ENCODE results near the gene THUMPD1. TPM values are rescaled to one million over a fixed set of nuclear protein-coding genes. Genes with fewer than 3 reads are reported as not detected.
A peak's percentile ranks its signal among the peaks of the same experiment; 100 is the strongest.

The THUMPD1 gene
- total RNA-seq, 4 donors from 2014 or later: 54.0 to 102 (median 84.0) TPM

DNA sequence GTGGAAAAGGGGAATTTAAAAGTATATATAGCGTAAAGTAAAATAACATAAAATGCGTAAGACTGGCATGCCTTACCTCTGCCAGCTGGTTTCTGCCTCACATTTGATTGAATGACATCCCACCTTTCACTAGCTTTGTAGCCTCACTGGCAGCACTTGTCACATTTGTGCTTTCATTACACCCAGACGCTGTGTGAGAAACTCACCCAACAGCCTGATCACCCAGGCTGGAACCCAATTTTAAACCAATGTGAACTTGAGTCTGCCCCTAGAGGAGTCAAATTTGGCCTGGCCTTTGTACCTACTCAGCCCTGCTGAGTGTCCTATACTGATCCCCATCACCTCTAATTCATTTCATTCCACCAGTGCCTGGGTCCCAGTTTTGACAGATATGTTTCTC is 4.8 kb upstream of the THUMPD1 start:
- Histone ChIP-seq H3K4me3 (no peak overlapping the region), H3K27ac (replicated peaks in 1 of 4) (no peak overlapping the region), H3K9me3 (peaks cover 0 to 4% (median 0%) of the 10 kb centered on the region in 4 donors), H3K36me3 (no peaks in the 10 kb centered on the region), H3K4me1 (peaks cover 0 to 7% (median 5%) of the 10 kb centered on the region in 4 donors), H3K27me3 (no peaks in the 10 kb centered on the region)
- WGBS: 96% methylated on average over 3 of the region's 3 CpGs
- TF ChIP-seq POLR2AphosphoS5 (IDR thresholded peaks at IDR 0.05) (no peak), POLR2A (IDR thresholded peaks at IDR 0.05; ENCODE audit: low read depth) (no peak), EP300 (IDR thresholded peaks at IDR 0.05) (no peak)
- TF ChIP-seq, protein P1, sequence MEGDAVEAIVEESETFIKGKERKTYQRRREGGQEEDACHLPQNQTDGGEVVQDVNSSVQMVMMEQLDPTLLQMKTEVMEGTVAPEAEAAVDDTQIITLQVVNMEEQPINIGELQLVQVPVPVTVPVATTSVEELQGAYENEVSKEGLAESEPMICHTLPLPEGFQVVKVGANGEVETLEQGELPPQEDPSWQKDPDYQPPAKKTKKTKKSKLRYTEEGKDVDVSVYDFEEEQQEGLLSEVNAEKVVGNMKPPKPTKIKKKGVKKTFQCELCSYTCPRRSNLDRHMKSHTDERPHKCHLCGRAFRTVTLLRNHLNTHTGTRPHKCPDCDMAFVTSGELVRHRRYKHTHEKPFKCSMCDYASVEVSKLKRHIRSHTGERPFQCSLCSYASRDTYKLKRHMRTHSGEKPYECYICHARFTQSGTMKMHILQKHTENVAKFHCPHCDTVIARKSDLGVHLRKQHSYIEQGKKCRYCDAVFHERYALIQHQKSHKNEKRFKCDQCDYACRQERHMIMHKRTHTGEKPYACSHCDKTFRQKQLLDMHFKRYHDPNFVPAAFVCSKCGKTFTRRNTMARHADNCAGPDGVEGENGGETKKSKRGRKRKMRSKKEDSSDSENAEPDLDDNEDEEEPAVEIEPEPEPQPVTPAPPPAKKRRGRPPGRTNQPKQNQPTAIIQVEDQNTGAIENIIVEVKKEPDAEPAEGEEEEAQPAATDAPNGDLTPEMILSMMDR (IDR thresholded peaks at IDR 0.05): no peak
- intact Hi-C loops (cut with DNase I): no loop called here
- peak; percentile 47 for DNase-seq (ENCODE audit: extremely low spot score)

DNA sequence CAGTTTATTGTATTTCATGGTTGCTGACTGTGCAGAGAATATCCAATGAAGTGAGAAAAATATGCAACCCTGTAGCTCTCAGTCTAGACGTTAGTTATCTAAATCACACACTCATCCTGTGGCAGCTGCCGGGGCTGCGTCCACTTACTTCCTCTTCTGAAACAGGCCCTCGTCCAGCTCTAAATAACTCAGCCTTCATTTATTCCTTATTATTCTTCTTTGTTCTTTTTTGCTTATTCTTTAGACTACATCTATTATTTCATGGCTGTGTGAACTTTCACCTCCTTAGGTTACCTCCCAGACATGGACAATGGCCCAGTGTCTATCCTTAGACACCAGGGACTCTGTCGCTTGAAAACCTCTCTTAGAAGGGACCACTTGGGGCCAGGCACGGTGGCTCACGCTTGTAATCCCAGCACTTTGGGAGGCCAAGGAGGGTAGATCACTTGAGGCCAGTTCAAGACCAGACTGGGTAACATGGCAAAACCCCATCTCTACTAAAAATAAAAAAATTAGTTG is 3.4 kb upstream of the THUMPD1 start:
- TF ChIP-seq, protein P1 (IDR thresholded peaks at IDR 0.05): no peak
- TF ChIP-seq POLR2AphosphoS5 (IDR thresholded peaks at IDR 0.05): no peak
- no peak for TF ChIP-seq EP300 (IDR thresholded peaks at IDR 0.05)
- no peak for TF ChIP-seq POLR2A (IDR thresholded peaks at IDR 0.05; ENCODE audit: low read depth)
- Histone ChIP-seq H3K9me3 (peaks cover 0 to 4% (median 0%) of the 10 kb centered on the region in 4 donors), H3K4me1 (peaks cover 6 to 14% (median 14%) of the 10 kb centered on the region in 4 donors), H3K4me3 (no peak overlapping the region), H3K27me3 (no peaks in the 10 kb centered on the region), H3K36me3 (no peaks in the 10 kb centered on the region), H3K27ac (replicated peaks in 1 of 4) (no peak overlapping the region)
- 62% methylated on average over 7 of the region's 7 CpGs for WGBS
- peak; percentile 45 for DNase-seq (ENCODE audit: extremely low spot score)
- intact Hi-C loops (cut with DNase I): no loop called here

DNA sequence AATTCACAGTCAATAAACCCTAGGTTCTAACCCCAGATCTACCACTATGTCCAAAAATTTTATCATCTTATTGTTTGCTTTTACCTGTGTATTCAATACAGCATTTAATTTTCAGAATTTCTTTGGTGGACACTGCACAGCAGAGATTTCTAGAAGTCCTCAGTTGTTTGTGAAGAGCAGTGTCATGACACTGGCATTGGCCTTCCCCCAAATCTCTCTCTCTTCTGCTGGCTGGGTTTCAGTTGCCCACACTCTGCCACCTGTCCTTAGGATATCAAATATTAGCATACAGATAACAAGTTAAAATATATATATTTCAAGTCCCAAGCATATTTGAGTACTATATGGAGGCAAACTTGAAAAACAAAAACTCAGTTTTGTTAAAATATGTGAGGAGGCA is 2.0 kb upstream of the THUMPD1 start:
- TF ChIP-seq EP300 (IDR thresholded peaks at IDR 0.05): no peak
- no peak for TF ChIP-seq POLR2AphosphoS5 (IDR thresholded peaks at IDR 0.05)
- TF ChIP-seq, protein P1 (IDR thresholded peaks at IDR 0.05): no peak
- no peak for TF ChIP-seq POLR2A (IDR thresholded peaks at IDR 0.05; ENCODE audit: low read depth)
- intact Hi-C loops (cut with DNase I): no loop called here
- H3K9me3 ChIP-seq: peaks cover 0 to 4% (median 0%) of the 10 kb centered on the region in 4 donors
- no peaks in the 10 kb centered on the region for H3K27me3 ChIP-seq
- H3K4me1 ChIP-seq: peaks cover 15 to 28% (median 28%) of the 10 kb centered on the region in 4 donors
- H3K36me3 ChIP-seq: peaks cover under 1 to 12% (median 5%) of the 10 kb centered on the region in 4 donors
- no peak for DNase-seq (ENCODE audit: extremely low spot score)
- no peak overlapping the region for H3K27ac ChIP-seq (replicated peaks in 1 of 4)
- no peak overlapping the region for H3K4me3 ChIP-seq

DNA sequence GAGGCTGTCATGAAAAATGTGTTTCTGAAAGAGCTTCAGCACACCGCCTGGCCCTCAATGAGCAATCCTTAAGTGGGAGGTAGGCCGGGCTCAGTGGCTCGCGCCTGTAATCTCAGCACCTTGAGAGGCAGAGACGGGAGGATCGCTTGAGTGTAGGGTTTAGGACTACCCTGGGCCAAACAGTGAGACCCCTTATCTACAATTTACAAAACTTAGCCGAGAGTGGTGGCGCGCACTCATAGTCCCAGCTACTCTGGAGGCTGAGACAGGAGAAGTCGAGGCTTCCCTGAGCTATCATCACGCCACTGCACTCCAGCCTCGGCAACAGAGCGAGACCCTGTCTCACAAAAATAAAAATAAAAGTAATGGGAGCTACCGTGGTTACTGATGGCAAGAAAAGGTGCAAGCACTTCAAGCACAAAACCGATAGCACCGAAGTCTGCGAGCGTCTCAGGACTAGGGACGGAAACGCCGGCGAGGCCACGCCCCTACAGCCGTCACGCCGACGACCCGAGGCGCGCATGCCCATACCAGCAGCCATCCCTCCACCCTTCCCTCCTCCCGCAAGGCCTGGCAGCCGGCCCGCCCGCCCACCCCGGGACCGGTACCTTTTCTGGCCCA is 607 bp downstream of the THUMPD1 start:
- H3K36me3 ChIP-seq: peaks cover 17 to 36% (median 30%) of the 10 kb centered on the region in 4 donors
- H3K4me3 ChIP-seq: peak overlapping the region; percentile 69 to 97 (median 88)
- TF ChIP-seq EP300 (IDR thresholded peaks at IDR 0.05) (no peak), POLR2AphosphoS5 (IDR thresholded peaks at IDR 0.05) (peak; percentile 58 to 59)
- H3K9me3 ChIP-seq: no peaks in the 10 kb centered on the region
- under 1% methylated on average over 30 of the region's 36 CpGs for WGBS
- intact Hi-C loops (cut with DNase I): no loop called here
- H3K27ac ChIP-seq (replicated peaks in 1 of 4): peak overlapping the region; percentile 94 to 99 (median 96)
- H3K4me1 ChIP-seq: peaks cover 15 to 40% (median 35%) of the 10 kb centered on the region in 4 donors
- no peaks in the 10 kb centered on the region for H3K27me3 ChIP-seq
- peak; percentile 98 for DNase-seq (ENCODE audit: extremely low spot score)

DNA sequence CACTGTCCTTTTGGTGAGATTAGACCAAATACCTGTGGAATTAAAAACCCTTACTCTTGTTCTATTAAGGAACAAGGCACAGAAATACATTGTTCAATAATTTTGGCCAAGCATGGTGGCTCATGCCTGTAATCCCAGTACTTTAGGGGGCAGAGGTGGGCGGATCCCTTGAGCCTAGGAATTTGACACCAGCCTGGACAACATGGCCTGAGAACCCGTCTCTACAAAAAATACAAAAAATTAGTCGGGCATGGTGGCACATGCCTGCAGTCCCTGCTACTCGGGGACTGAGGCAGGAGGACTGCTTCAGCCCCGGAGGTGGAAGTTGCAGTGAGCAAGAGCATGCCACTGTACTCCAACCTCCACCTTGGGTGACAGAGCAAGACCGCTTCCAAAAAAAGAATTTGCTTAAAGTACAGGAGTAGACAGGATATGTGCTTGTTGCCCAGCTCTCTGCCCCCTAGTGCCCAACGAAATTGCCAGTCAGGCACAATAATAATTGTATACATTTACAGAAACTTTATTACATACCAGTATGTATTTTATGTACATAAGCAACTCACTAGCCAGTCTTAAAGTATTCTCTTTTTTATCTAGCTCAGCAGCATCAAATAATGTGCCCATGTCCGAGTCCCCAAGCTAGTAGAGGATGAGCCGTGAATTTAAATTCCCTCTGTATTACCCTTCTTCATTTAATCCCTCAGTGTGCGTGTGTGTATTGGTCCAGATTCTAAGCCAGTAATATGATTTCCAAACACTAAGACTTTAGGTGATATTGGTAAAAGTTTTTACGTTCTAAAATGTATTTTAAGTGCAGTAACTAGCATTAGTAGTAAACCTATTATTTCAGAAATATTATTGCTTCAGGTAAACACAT is 1.4 kb downstream of the THUMPD1 start:
- TF ChIP-seq POLR2AphosphoS5 (IDR thresholded peaks at IDR 0.05): no peak
- TF ChIP-seq, protein P1 (IDR thresholded peaks at IDR 0.05): peak; percentile 21 to 35 (median 31)
- H3K27ac ChIP-seq (replicated peaks in 1 of 4): peak overlapping the region; percentile 94 to 99 (median 96)
- intact Hi-C loops (cut with DNase I): no loop called here

More for the DNA sequence above, 1.4 kb downstream of the THUMPD1 start:
- Histone ChIP-seq H3K36me3 (peaks cover 23 to 44% (median 37%) of the 10 kb centered on the region in 4 donors), H3K4me3 (peak overlapping the region; percentile 69 to 97 (median 88)), H3K27me3 (no peaks in the 10 kb centered on the region), H3K4me1 (peaks cover 15 to 47% (median 35%) of the 10 kb centered on the region in 4 donors), H3K9me3 (no peaks in the 10 kb centered on the region)
- WGBS: 45% methylated on average over 11 of the region's 11 CpGs
- peak; percentile 64 for DNase-seq (ENCODE audit: extremely low spot score)
